BE2C (cell line): ENCODE results near the gene TAF15.

ENCODE experiments used
- DNase-seq: peaks from one replicate; pipeline ENCODE4 v3.0.0-alpha.2; 2020
- H3K27me3 ChIP-seq: fragments of 250-450 bp; sonication (Bioruptor Pico); 2 replicates; pipeline ENCODE4 v1.5.1; 2020; ENCODE audit warnings: mild to moderate bottlenecking
- H3K36me3 ChIP-seq: fragments of 250-450 bp; sonication (Bioruptor Pico); 2 replicates; pipeline ENCODE4 v1.5.1; 2020; ENCODE audit warnings: mild to moderate bottlenecking
- H3K4me1 ChIP-seq: fragments of 250-450 bp; sonication (Bioruptor Pico); 2 replicates; pipeline ENCODE4 v1.5.1; 2020
- H3K4me3 ChIP-seq: 2 replicates; pipeline ENCODE4 v1.5.1; 2011; ENCODE audit warnings: low read depth, low read length
- H3K9me3 ChIP-seq: fragments of 250-450 bp; sonication (Bioruptor Pico); 2 replicates; pipeline ENCODE4 v1.5.1; 2020
- TF ChIP-seq, protein P1 (sequence below): IDR thresholded peaks from 2 replicates; pipeline ENCODE4 v1.5.1; 2012; ENCODE audit warnings: mild to moderate bottlenecking, low read depth, low read length

The TAF15 gene

DNA sequence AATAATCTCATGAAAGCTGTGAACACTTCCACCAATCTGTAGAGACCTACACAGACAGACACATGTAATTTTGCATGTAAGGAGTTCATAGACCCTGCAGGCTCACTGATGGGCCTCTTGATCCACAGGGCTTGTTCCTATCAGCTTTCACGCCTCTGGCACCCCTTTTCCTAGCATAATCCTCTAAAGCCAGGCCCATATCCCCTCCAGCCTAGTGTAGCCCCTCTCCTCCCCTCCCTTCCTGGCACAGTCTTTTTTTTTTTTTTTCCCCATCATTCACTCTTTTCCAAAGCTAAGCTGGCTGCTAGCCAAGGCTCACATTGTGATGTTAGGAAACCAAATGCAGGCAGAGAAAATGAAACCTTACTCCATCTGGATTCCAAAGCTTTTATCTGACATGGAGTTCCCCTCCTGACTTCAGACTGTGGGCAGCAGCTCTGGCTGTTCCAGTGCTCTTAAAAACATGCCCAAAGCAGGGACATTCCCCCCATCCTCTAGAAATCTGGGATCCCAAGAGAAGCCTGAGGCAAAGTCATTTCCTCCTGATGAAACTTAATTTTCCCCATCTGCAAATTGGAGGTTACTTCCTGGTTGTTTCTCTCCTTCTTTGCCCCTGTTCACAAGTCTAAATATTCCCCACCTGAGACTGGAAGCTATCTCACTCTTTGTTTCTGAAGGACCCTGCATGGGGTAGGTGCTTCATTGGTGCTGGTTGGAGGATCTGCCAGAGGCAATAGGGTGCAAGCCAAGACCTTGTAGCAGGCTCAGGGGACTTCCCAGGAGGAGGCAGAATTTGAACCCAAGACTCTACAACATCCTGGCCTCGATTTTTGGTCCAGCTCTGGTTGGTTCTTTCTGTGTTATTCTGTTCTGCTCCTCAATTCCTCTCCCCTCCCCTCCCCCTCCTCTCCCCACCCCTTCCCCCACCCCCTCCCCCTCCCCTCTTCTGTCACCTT is 80.8 kb downstream of the TAF15 start:
- DNase-seq: peak; percentile 28

DNA sequence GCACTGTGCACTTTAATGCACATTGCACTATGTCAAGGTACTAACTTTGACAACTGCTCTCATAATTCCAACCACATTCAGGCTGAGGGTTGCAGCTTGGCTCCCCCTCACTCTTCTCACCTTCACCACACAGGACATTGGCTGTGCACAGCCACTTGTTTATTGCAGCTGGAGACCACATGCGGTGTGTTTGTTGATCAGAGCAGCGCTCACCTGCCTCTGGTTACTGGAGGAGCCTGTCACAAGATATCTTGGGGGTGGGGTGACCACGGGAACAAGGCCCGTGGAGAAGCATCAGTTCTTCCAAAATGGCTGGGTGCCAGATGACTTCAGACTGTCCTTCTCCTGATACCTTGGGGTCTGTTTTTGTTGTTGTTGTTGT is 81.5 kb downstream of the TAF15 start:
- Histone ChIP-seq H3K4me3 (no peak overlapping the region), H3K36me3 (no peaks in the 10 kb centered on the region), H3K9me3 (no peaks in the 10 kb centered on the region), H3K4me1 (no peaks in the 10 kb centered on the region; the same call in 1 of the 2 replicates), H3K27me3 (no peaks in the 10 kb centered on the region)
- no peak for DNase-seq
- TF ChIP-seq, protein P1, sequence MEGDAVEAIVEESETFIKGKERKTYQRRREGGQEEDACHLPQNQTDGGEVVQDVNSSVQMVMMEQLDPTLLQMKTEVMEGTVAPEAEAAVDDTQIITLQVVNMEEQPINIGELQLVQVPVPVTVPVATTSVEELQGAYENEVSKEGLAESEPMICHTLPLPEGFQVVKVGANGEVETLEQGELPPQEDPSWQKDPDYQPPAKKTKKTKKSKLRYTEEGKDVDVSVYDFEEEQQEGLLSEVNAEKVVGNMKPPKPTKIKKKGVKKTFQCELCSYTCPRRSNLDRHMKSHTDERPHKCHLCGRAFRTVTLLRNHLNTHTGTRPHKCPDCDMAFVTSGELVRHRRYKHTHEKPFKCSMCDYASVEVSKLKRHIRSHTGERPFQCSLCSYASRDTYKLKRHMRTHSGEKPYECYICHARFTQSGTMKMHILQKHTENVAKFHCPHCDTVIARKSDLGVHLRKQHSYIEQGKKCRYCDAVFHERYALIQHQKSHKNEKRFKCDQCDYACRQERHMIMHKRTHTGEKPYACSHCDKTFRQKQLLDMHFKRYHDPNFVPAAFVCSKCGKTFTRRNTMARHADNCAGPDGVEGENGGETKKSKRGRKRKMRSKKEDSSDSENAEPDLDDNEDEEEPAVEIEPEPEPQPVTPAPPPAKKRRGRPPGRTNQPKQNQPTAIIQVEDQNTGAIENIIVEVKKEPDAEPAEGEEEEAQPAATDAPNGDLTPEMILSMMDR: no peak

More for the DNA sequence above, 80.8 kb downstream of the TAF15 start:
- H3K4me3 ChIP-seq: no peak overlapping the region
- H3K9me3 ChIP-seq: no peaks in the 10 kb centered on the region
- no peaks in the 10 kb centered on the region; the same call in 1 of the 2 replicates for H3K4me1 ChIP-seq
- H3K27me3 ChIP-seq: no peaks in the 10 kb centered on the region
- H3K36me3 ChIP-seq: no peaks in the 10 kb centered on the region
- TF ChIP-seq, protein P1: no peak

- Histone ChIP-seq H3K36me3 (no peaks in the 10 kb centered on the region), H3K4me3 (no peak overlapping the region), H3K27me3 (no peaks in the 10 kb centered on the region), H3K9me3 (no peaks in the 10 kb centered on the region), H3K4me1 (no peaks in the 10 kb centered on the region; the same call in 1 of the 2 replicates)
- DNase-seq: no peak
- TF ChIP-seq, protein P1: no peak
Observed at GRCh38 chr17:35891269-35891668, 82.0 kb downstream of the TAF15 start.

GRCh38 chr17:35892091-35893035 is 83.1 kb downstream of the TAF15 start:
- Histone ChIP-seq H3K9me3 (no peaks in the 10 kb centered on the region), H3K4me3 (no peak overlapping the region), H3K36me3 (no peaks in the 10 kb centered on the region), H3K27me3 (no peaks in the 10 kb centered on the region), H3K4me1 (no peaks in the 10 kb centered on the region; the same call in 1 of the 2 replicates)
- TF ChIP-seq, protein P1: no peak
- no peak for DNase-seq

- Histone ChIP-seq H3K4me1 (no peaks in the 10 kb centered on the region; the same call in 1 of the 2 replicates), H3K36me3 (no peaks in the 10 kb centered on the region), H3K4me3 (no peak overlapping the region), H3K9me3 (no peaks in the 10 kb centered on the region), H3K27me3 (no peaks in the 10 kb centered on the region)
- TF ChIP-seq, protein P1: no peak
- DNase-seq: no peak
Observed at GRCh38 chr17:35893751-35894150, 84.5 kb downstream of the TAF15 start.
